ENCODE results near the gene ANKRD29.
"Not testable (repeated sequence)": the region's sequence is repeated elsewhere in the genome, so short reads cannot be mapped to it uniquely, and the experiment has no call there.

Gene ANKRD29

GRCh38 chr18:23616258-23616657 is 46.5 kb downstream of the ANKRD29 start:
- DNase-seq (ENCODE audit: low spot score) = no peak

- DNase-seq (ENCODE audit: low spot score) = no peak
These were observed 47.8 kb downstream of the ANKRD29 start for GRCh38 chr18:23614891-23615290.

DNA sequence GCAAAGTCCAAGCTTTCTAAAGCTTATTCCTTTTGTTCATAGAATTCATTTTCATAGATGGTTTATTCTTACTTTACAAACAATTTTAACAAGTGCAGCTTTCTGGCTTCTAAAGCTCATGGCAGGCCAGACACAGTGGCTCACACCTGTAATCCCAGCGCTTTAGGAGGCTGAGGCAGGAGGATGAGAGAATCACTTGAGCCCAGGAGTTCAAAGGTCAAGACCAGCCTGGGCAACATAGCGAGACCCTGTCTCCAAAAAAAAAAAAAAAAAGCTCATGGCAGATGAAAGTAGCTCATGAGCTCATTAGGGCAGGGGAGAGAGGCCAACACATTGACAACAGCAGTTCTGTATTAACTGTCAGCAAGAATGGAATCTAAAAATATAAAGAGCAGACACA is 48.3 kb downstream of the ANKRD29 start:
- DNase-seq (ENCODE audit: low spot score) = no peak

- not testable (repeated sequence) for DNase-seq (ENCODE audit: low spot score)
These were observed 49.6 kb downstream of the ANKRD29 start for GRCh38 chr18:23613091-23613475.

GRCh38 chr18:23612434-23613090 is 50.1 kb downstream of the ANKRD29 start:
- DNase-seq (ENCODE audit: low spot score) = no peak

- no peak for DNase-seq (ENCODE audit: low spot score)
These were observed 53.2 kb downstream of the ANKRD29 start for GRCh38 chr18:23609390-23610023.

DNA sequence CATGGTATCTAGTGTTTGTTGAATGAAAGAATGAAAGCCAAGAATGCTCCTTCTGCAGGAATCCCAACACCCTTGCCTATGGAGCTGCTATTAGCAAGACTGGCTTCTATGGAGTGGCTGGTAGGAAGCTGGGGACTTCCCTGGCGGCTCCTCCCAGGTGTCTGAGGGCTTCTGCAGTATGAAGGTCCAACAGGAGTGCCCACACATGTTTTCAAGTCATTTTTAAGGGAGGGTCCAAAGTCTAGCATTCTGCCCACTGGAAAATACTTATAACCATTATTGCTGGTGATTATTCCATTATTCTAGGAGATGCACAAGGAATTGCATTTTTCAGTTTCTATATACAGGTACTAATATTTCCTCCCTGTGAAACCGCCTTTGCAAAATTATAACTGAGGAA is 54.5 kb downstream of the ANKRD29 start:
- DNase-seq (ENCODE audit: low spot score) = no peak

DNA sequence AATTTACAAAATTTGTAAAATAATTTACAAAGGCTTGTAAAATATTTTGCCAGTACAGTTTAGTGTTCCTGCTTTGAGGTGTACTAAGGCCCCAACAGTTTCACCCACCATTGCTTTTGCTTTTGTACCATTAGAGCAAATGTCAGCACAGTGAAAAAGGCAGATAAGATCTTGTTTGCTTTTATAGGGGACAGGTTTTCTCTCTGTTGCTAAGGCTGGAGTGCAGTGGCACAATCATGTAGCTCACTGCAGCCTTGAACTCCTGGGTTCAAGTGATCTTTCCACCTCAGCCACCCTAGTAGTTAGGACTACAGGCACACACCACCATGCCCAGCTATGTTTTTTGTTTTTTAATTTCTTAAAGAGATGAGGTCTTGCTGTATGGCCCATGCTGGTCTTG is 56.8 kb downstream of the ANKRD29 start:
- DNase-seq (ENCODE audit: low spot score) = no peak

DNA sequence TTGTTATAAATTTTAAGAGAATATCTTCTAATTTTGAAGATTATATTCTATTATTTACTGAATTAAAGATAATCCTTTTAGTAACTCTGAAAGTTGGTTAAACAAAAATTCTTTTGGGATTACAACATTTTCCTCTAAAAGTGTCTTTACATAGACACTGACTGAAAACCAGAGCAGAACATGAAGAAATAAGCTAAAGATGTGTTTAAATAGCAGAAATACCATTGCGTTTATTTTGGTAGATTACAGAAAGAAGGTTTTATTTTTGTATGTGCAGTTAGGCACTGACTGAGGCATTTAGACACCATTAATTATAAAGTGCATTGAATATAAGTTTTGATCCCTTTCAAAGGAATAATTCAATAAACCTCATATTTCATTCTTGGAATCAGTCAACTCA is 62.9 kb downstream of the ANKRD29 start:
- DNase-seq (ENCODE audit: low spot score) = no peak

DNA sequence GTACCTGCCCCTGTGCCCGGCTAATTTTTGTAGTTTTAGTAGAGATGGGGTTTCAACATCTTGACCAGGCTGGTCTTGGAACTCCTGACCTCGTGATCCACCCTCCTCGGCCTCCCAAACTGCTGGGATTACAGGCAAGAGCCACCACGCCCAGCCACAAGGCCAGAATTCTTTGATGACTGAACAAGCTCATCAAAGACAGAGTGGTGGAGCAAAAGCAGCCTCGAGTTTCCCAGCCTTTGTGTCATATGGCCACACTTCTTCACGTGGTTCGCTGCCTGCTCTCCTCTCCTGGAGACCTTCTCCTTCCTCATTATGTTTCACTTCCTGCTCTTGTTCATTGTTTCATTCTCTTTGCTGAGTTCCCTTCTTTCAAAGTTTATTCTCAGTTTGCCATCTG is 66.5 kb downstream of the ANKRD29 start:
- DNase-seq (ENCODE audit: low spot score) = no peak

GRCh38 chr18:23595591-23595990 is 67.1 kb downstream of the ANKRD29 start:
- DNase-seq (ENCODE audit: low spot score) = no peak

- peak; percentile 72 for DNase-seq (ENCODE audit: low spot score)
These were observed 69.0 kb downstream of the ANKRD29 start for GRCh38 chr18:23593720-23594119.

DNA sequence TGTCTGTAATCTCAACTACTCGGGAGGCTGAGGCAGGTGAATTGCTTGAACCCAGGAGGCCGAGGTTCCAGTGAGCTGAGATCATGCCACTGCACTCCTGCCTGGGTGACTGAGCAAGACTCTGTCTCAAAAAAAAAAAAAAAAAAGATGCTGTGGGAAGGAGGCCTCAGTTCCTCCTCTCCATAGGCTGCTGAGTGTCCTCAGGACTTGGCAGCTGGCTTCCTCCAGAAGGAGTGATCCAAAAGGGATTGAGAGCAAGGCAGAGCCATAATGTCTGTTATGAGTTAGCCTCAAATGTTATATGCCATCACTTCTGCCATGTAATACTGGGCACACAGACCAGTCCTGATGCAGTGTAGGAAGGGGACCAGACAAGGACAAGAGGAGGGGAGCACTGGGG is 69.8 kb downstream of the ANKRD29 start:
- no peak for DNase-seq (ENCODE audit: low spot score)

DNA sequence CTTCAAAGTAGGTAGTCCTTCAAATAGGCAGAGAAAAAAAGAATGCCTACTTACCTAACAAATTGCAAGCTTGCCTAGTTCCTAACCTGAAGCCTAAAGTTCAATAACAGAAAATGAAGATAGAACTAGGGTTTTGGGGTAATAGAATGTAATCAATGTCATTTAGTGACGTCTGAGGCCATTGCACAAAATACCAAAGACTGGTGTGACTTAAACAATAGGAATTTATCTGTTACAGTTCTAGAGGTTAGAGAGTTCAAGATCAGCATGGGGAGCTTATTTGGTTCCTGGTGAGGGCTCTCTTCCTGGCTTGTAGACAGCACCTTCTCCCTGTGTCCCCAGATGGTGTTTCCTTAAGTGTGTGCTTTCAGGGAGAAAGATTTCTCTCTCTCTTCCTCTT is 71.7 kb downstream of the ANKRD29 start:
- DNase-seq (ENCODE audit: low spot score) = no peak

DNA sequence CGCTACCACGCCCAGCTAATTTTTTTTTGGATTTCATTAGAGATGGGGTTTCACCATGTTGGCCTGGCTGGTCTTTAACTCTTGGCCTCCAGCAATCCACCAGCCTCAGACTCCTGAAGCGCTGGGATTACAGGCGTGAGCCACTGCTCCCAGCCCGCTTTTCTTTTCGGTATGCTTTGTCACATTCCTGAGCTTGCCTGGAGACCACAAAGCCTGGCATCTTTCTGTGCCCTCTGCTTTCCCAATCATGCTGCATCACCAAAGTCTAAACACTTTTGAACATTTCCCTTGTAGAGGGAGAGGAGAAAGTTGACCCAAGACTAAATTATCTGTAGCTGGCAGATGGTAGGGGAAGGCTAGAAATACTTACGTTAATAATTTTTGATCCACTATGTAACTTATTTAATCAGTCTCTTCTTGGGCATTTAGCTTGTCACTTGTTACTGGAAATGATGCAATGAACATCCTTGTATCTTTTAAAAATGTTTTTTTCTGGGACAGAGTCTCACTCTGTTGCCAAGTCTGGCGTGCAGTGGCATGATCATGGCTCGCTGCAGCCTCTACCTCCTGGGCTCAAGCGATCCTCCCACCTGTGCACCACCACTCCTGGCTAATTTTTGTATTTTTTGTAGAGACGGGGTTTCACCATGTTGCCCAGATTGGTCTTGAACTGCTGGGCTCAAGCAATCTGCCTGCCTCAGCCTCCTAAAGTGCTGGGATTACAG is 73.7 kb downstream of the ANKRD29 start:
- DNase-seq (ENCODE audit: low spot score) = no peak

- DNase-seq (ENCODE audit: low spot score) = no peak
These were observed 75.5 kb downstream of the ANKRD29 start for GRCh38 chr18:23587220-23587642.

GRCh38 chr18:23586249-23587196 is 76.2 kb downstream of the ANKRD29 start, which contains the start of gene NPC1:
TSS of gene NPC1 (minus strand) at chr18:23586506. CDS start at chr18:23586343, 163 bp downstream.
- peak; percentile 94 for DNase-seq (ENCODE audit: low spot score)

GRCh38 chr18:23585897-23586248 is 76.8 kb downstream of the ANKRD29 start:
- no peak for DNase-seq (ENCODE audit: low spot score)

DNA sequence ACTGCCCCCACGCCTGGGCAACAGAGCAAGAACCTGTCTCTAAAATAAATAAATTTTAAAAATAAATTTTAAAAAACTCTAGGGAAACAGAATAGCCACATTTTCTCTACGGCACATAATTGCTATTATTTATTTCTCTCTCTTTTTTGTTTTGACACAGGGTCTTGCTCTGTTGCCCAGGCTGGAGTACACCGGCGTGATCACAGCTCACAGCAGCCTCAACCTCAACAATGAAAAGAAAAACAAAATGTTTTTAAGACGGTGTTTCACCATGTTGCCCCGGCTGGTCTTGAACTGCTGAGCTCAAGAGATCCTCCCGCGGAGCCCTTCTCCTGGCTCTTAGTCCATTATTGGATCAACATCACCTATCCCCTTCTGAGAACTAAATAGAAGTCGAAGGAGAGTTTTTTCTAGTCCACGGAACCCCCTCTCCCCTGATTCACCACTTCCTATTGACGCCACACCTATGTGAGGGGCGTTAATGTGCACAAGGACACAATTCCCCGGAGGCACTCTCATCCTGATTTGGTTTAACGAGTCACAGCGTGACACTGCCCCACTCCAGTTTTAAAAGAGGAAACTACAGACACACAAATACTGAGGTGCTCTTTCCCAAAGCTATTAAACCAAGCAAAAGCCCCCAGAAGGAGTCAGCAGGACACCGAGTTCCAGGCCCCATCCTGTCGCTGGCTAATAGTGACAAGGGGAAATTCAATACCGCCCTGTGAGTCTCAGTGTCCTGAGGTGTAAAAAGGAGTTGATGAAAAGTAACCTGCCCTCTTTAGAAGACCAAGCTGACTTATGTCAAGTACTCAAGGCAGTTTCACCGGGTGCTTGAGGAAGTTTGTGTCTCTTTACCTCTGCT is 77.5 kb downstream of the ANKRD29 start:
- DNase-seq (ENCODE audit: low spot score) = no peak

- no peak for DNase-seq (ENCODE audit: low spot score)
These were observed 78.4 kb downstream of the ANKRD29 start for GRCh38 chr18:23584019-23584983.
